Adipocyte (in vitro differentiated cells): ENCODE data around the gene MARCHF9.

ENCODE experiments used
- DNase-seq: peaks from one replicate; pipeline ENCODE4 v3.0.0-alpha.2; 2015; ENCODE audit warnings: low read depth
- H3K27me3 ChIP-seq: replicated peaks from 2 replicates; pipeline ENCODE4 v1.7.0; 2013; ENCODE audit warnings: mild to moderate bottlenecking, low read length, moderate library complexity; ENCODE audit not compliant: control insufficient read depth, insufficient read depth
- H3K36me3 ChIP-seq: 2 replicates; pipeline ENCODE4 v1.7.0; 2013; ENCODE audit warnings: low read length, mild to moderate bottlenecking, moderate library complexity; ENCODE audit not compliant: control insufficient read depth, insufficient read depth, severe bottlenecking
- H3K4me1 ChIP-seq: 2 replicates; pipeline ENCODE4 v1.7.0; 2013; ENCODE audit warnings: mild to moderate bottlenecking, low read length, moderate library complexity; ENCODE audit not compliant: control insufficient read depth, insufficient read depth
- H3K4me3 ChIP-seq: 2 replicates; pipeline ENCODE4 v1.7.0; 2013; ENCODE audit warnings: mild to moderate bottlenecking, low read length, moderate library complexity
- H3K9ac ChIP-seq: 2 replicates; pipeline ENCODE4 v1.7.0; 2013; ENCODE audit warnings: mild to moderate bottlenecking, low read length, moderate library complexity
- H3K9me3 ChIP-seq: 2 replicates; pipeline ENCODE4 v1.7.0; 2013; ENCODE audit warnings: mild to moderate bottlenecking, low read length, moderate library complexity; ENCODE audit not compliant: control insufficient read depth

Gene MARCHF9

GRCh38 chr12:57780284-57780897 is 25.5 kb downstream of the MARCHF9 start:
- H3K9me3 ChIP-seq: no peaks in the 10 kb centered on the region
- no peaks in the 10 kb centered on the region for H3K27me3 ChIP-seq
- peaks cover 9% of the 10 kb centered on the region for H3K4me1 ChIP-seq
- H3K9ac ChIP-seq: no peak overlapping the region
- no peak for DNase-seq
- peaks cover 19% of the 10 kb centered on the region for H3K36me3 ChIP-seq
- H3K4me3 ChIP-seq: no peak overlapping the region

DNA sequence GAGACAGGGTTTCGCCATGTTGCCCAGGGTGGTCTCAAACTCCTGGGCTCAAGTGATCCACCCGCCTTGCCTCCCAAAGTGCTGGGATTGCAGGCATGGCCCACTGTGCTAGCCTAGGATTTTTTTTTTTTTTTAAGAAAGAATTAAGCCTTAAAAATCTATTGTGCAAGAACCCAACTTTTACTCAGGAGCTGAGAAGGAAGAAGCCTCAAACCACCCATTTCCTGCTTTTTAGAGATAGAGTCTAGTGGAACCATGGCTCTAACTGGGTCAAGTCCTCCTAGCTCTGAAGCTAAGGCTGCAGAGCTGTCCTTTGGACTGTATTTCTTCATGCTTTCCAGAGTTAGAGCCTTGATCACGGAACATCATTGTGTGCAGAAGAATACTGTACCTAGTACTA is 26.3 kb downstream of the MARCHF9 start:
- no peak for DNase-seq
- H3K9ac ChIP-seq: no peak overlapping the region
- H3K27me3 ChIP-seq: no peaks in the 10 kb centered on the region
- no peaks in the 10 kb centered on the region for H3K9me3 ChIP-seq
- H3K4me3 ChIP-seq: no peak overlapping the region
- H3K4me1 ChIP-seq: peaks cover 9% of the 10 kb centered on the region
- H3K36me3 ChIP-seq: peaks cover 19% of the 10 kb centered on the region

DNA sequence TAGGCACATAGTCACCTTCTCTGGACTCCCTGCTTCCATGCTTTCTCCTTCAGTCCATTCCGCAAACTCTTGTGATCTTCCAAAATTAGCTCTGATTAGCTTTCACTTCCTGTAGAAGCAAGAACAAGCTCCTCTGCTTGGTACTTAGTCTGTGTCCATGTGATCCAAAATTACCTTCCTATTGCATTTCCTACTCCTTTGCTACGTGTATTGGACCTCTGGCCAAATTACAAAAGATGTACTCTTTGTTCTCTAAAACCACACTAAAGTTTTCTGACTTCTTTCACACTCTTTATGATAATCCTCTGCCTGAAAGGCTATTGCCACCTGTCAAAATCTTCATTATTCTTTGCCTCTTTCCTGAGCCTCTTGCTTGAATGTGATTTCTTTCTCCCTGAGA is 26.9 kb downstream of the MARCHF9 start:
- no peaks in the 10 kb centered on the region for H3K27me3 ChIP-seq
- no peak overlapping the region for H3K4me3 ChIP-seq
- H3K9me3 ChIP-seq: no peaks in the 10 kb centered on the region
- DNase-seq: no peak
- H3K36me3 ChIP-seq: peaks cover 24% of the 10 kb centered on the region
- peaks cover 9% of the 10 kb centered on the region for H3K4me1 ChIP-seq
- no peak overlapping the region for H3K9ac ChIP-seq

DNA sequence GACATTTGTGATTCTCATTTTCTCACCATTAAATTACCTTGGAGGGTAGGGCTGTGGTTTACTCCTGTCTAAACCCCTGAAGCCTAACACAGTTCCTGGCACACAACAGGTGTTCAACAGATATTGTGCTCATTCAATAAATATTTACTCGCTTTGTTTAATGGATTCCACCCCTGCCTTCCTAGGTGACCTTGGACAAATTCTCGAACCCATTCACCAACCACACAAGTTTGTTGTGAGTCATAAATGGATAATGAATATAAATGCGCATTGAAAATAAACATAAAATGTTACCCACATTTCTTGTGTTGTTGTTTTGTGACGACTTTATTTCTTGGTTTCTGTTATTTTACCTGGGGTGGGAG is 27.3 kb downstream of the MARCHF9 start:
- peak overlapping the region; percentile 99 for H3K4me3 ChIP-seq
- H3K36me3 ChIP-seq: peaks cover 29% of the 10 kb centered on the region
- no peaks in the 10 kb centered on the region for H3K27me3 ChIP-seq
- peak overlapping the region; percentile 97 for H3K9ac ChIP-seq
- no peaks in the 10 kb centered on the region for H3K9me3 ChIP-seq
- DNase-seq: no peak
- H3K4me1 ChIP-seq: peaks cover 9% of the 10 kb centered on the region

DNA sequence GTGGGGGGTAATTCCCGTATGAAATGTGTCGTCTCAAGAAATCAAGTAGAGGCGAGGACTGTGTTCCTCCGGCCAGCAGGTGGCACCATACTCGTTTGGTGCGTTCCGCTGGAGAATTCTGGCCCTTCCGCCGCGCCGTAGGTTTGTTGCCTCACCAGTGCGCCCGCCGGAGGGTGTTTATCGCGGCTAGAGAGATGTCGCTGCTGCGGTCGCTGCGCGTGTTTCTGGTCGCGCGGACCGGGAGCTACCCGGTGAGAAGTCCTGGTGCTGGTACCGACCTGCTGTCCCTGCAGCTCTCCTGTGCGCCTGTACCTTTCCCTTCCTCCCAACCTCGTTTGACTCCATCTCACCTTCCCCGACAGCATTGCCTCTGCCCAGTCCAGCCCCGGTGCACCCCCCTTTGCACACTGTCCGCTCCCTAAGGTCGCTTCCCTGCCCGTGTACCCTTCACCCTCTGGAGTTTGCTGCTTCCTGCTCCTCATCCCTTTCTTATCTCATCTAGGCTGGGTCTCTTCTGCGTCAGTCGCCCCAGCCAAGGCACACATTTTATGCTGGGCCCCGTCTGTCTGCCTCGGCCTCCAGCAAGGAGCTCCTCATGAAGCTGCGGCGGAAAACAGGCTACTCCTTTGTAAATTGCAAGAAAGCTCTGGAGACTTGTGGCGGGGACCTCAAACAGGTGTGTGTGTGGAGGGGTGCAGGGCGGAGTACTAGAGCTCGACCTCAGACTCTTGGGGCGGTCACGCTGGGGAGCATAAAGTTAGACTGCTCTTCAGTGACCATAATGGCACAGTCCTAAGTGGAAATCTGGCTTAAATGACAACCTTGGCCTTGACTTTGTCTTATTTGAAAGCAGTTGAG is 27.9 kb downstream of the MARCHF9 start, which contains the start of gene TSFM:
TSS of gene TSFM (plus strand) at position 180 of the 858 bp plus-strand sequence. CDS start at position 195, 15 bp downstream.
- Histone ChIP-seq H3K4me3 (peak within 1 kb of the TSS; percentile 99), H3K36me3 (peaks cover 33% of the 10 kb centered on the region), H3K9ac (peak within 1 kb of the TSS; percentile 97), H3K27me3 (no peaks in the 10 kb centered on the region), H3K4me1 (peaks cover 9% of the 10 kb centered on the region), H3K9me3 (no peaks in the 10 kb centered on the region)
- peak; percentile 99 for DNase-seq

GRCh38 chr12:57783466-57783801 is 28.5 kb downstream of the MARCHF9 start:
- no peak for DNase-seq
- peak overlapping the region; percentile 97 for H3K9ac ChIP-seq
- H3K4me3 ChIP-seq: peak overlapping the region; percentile 99
- peaks cover 9% of the 10 kb centered on the region for H3K4me1 ChIP-seq
- H3K27me3 ChIP-seq: no peaks in the 10 kb centered on the region
- H3K9me3 ChIP-seq: no peaks in the 10 kb centered on the region
- H3K36me3 ChIP-seq: peaks cover 34% of the 10 kb centered on the region

DNA sequence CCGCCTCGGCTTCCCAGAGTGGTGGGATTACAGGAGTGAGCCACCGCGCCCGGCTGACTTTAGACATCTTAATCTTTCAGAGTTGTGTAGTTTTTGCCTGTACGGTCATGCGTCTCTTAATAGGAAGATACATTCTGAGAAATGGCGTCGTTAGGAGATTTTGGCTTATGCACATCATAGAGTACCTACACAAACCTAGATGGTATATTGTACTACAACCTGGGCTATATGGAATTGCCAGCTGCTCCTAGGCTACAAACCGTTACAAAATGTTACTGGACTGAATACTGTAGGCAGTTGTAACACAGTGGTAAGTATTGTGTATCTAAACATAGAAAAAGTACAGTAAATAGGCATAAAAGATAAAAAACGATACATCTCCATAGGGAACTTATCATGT is 29.0 kb downstream of the MARCHF9 start:
- DNase-seq: no peak
- peaks cover 38% of the 10 kb centered on the region for H3K36me3 ChIP-seq
- no peak overlapping the region for H3K4me3 ChIP-seq

DNA sequence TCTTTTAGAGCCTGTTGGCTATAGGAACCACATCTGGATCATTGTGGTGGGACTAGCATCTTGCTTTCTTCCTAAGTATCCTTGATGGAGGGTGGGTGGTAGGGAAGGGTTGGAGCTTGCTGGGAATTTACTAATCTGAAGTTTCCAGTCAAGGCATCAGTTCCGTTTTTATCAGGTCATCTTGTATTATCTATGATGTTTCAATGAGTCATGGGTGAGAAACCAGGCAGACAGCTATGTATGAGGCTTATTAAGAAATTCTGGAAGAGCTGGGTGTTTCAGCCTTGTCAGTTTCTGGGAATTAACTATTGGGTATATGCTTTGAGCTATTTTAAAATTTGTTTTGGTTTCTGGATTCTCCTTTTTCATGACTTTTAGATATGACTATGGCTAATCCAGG is 39.0 kb downstream of the MARCHF9 start:
- DNase-seq: peak; percentile 70
- H3K36me3 ChIP-seq: peaks cover 75% of the 10 kb centered on the region
- H3K9ac ChIP-seq: peak overlapping the region; percentile 81

More for the DNA sequence above, 29.0 kb downstream of the MARCHF9 start:
- Histone ChIP-seq H3K9ac (no peak overlapping the region), H3K9me3 (no peaks in the 10 kb centered on the region), H3K27me3 (no peaks in the 10 kb centered on the region), H3K4me1 (peaks cover 9% of the 10 kb centered on the region)

DNA sequence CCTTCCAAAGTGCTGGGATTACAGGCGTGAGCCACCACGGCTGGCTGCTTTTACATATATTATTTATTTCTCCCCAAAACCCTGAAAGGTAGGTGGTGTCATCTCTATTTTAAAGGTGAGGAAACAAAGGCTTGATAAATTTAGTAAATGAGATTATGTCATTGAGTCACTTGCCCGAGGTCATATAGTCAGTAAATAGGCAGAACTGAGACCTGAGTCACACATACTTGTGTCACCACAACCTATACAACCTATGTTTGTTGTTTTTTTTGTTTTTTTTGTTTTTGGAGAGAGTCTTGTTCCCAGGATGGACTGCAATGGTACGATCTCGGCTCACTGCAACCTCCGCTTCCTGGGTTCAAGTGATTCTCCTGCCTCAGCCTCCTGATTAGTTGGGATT is 40.5 kb downstream of the MARCHF9 start:
- H3K9me3 ChIP-seq: no peaks in the 10 kb centered on the region
- DNase-seq: no peak
- peaks cover 75% of the 10 kb centered on the region for H3K36me3 ChIP-seq
- H3K9ac ChIP-seq: no peak overlapping the region
- H3K4me1 ChIP-seq: peaks cover 12% of the 10 kb centered on the region
- no peaks in the 10 kb centered on the region for H3K27me3 ChIP-seq
- H3K4me3 ChIP-seq: no peak overlapping the region

More for the DNA sequence above, 39.0 kb downstream of the MARCHF9 start:
- Histone ChIP-seq H3K9me3 (no peaks in the 10 kb centered on the region), H3K4me1 (peaks cover 12% of the 10 kb centered on the region), H3K4me3 (peak overlapping the region; percentile 57), H3K27me3 (no peaks in the 10 kb centered on the region)

GRCh38 chr12:57796996-57797395 is 42.1 kb downstream of the MARCHF9 start:
- no peak overlapping the region for H3K9ac ChIP-seq
- H3K9me3 ChIP-seq: no peaks in the 10 kb centered on the region
- peaks cover 12% of the 10 kb centered on the region for H3K4me1 ChIP-seq
- H3K36me3 ChIP-seq: peaks cover 79% of the 10 kb centered on the region
- no peak for DNase-seq
- H3K4me3 ChIP-seq: no peak overlapping the region
- no peaks in the 10 kb centered on the region for H3K27me3 ChIP-seq

- no peak overlapping the region for H3K9ac ChIP-seq
- no peak overlapping the region for H3K4me3 ChIP-seq
- no peak for DNase-seq
- no peaks in the 10 kb centered on the region for H3K27me3 ChIP-seq
- no peaks in the 10 kb centered on the region for H3K9me3 ChIP-seq
- H3K4me1 ChIP-seq: peaks cover 12% of the 10 kb centered on the region
- H3K36me3 ChIP-seq: peaks cover 79% of the 10 kb centered on the region
Observed at GRCh38 chr12:57797933-57798332, 43.0 kb downstream of the MARCHF9 start.
